HG03520 (cell line): Measurements from ENCODE around the gene SLC39A11.
"Not testable (repeated sequence)": the region's sequence is repeated elsewhere in the genome, so short reads cannot be mapped to it uniquely, and the experiment has no call there.

Experiments
- ATAC-seq: cut with Tn5 transposase; IDR thresholded peaks from one replicate; pipeline ENCODE4 v1.9.1; 2021; ENCODE audit warnings: mild to moderate bottlenecking, moderate library complexity; ENCODE audit not compliant: unreplicated experiment

SLC39A11 gene

DNA sequence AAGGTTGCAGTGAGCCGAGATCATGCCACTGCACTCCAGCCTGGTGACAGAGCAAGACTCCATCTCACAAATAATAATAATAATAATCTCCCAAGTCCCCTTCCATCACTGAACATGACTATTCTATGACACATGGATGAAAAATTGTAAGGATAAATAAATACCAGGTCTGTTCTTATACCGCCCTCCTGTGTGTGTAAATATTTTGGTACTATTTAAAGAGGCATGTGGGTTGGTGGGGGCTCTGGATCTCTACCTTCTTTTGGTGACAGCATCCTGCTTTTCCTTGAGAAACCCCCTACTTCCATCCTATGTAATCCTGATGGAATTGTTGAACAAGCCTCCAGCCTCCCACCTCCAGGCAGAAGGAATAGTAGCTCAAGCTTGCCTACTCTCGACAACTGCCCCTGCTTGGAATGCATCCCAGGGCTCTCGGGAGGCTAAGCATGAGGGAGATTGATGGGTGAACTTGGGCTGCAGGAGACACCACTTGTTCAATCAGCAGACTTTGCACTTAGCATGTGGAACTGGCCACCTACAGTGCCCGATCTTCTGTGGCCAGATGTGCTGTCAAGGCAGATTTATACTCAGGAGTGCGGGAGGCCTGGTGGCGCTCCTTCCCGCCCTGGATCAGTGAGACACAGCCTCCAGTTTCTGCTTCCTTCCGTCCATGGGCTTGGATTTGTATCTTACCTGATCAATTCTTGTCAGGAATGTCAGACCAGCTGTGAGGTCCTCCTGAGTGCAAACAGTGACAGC is 287.4 kb downstream of the SLC39A11 start:
- ATAC-seq = no peak

DNA sequence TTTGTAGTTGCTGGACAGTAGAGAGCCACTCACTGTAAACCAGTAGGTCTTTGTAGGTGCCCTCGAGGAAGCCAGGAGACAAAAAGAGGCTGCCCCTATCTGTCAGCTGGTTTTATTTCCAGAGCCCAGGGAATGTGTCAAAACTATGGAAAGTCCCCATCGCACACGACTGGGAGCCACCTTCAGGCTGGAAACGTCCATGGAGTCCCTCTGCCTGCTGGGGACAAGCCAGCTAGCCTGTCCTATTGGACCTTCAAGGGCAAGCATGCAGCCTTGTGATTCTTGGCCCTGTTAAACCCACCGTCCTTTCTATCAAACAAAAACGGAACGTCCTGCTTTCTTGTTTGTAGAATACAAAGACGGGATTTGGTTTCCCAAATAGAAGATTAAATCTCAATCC is 289.8 kb downstream of the SLC39A11 start:
- no peak for ATAC-seq

DNA sequence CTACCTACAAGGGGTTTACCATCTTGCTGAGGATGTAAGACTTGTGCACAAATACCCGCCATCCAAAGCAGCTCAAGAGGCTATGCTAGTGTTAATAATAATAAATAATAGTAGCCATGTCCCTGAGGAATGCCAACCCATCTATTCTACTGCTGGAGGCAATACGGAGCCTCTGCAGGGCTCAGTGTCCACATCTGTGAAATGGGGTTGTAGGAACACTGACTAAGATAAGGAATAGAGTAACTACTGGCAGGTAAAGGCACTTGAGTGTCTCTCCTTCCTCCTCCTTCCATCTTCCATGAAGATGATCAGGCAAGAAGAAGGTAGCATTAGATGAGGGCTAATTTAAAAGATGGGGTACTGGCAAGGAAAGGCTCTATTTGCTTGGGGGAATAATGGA is 295.3 kb downstream of the SLC39A11 start:
- no peak for ATAC-seq

DNA sequence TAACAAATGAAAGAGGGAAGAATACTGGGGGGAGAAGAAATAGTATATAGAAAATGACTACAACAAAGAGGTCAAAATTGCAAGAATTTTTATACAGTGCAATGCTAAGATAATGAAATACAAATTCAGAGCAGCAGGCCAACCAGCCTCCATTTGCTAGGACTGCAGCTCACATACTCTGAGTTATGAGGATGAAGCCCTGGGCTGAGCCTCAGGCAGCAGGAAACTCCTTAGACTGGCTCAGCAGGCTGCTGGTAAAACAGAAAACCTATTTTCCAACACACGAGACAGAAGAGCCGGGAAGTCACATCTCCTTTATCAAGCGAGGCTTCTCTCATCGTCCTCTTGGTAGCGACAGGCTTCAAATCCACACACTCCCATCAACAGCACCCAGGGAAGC is 296.5 kb downstream of the SLC39A11 start:
- no peak for ATAC-seq

DNA sequence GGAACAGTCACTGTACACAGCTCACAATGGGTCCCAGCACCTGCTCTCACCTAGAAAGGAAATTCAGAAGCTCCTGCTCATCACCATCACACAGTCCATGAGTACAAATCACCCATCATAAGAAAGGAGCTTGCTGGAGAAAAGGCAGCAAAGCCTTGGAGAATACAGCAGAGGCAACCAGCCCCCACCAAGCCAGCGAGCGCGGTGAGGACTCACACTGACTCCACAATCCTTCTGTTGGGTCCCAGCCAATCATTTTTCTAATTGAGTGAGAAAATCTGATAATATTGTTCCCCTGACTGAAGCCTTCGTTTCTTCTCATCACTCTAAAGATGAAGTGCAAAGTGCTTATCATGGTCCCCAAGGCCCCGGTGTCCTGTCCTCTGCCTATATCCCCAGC is 298.3 kb downstream of the SLC39A11 start:
- no peak for ATAC-seq

DNA sequence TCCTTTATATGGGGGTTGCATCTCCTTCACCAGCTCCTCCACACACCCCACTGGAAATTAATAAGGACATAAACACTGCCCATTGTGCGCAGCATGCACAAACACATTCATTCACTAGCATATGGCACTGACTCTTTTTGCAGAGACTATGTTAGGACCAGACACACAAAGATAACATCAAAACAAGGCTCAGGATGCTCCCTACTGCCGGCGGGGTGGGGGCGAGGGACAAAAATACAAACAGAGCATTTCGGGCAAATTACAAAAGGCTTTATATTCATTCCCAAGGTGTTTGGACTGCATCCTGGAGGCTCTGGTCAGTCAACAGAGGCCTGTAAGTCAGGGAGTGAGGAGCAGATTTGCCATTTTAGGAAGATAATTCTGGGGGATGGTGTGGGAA is 299.7 kb downstream of the SLC39A11 start:
- ATAC-seq = no peak

DNA sequence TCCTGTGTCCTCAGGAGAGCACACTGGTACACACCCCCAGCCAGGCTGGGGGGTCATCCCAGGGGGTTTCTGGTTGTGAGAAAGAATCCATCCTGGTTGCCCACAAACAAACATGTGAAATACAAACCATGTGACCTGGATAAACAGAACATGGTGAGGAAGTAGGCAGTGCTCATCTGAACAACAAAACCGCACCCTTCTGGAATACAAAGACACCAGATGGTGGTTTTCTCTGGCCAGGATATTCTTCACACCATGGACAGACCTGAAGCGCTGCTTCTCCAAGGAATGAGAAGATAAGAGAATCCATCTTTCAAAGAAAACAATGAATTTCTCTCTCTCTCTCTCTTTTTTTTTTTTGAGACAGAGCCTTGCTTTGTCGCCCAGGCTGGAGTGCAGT is 302.3 kb downstream of the SLC39A11 start:
- ATAC-seq = no peak

DNA sequence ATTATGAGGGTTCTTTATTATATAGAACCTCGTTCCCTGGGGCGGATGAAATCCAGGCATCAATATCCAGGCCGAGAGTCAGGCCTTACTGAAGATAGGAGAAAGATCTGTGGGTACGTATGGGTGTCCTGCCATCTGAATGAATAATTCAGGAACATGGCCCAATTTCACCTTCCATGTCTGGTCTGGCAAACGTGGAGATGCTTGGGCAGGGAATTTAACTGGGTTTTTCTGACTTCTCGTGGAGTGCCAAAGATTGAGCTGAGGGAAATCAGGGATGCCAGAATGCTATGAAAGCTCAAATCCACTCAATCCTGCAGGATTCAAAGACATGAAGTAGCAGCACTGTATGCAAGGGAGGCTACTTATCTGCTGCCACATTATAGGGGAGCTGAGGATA is 302.8 kb downstream of the SLC39A11 start:
- no peak for ATAC-seq

DNA sequence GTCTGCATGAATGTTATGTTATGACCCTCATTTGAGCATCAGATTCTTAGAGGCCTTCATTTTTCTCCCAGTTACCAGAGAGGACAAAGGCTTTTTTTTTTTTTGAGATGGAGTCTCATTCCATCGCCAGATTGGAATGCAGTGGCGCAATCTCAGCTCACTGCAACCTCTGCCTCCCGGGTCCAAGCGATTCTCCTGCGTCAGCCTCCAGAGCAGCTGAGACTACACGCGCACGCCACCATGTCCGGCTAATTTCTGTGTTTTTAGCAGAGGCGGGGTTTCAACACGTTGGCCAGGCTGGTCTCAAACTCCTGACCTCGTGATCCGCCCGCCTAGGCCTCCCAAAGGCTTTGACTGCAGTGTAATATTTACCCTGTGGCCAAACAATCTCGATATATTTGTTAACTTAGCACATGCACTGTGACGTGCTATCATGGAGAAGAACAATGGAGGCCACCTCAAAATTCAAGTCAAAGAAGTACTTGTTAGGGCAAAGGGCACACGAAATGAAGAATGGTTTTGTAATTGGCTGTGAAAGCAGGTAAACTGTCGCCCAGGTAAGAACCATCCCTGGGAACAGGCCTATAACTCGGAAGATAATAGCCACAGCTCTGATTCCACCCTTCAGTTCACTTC is 303.4 kb downstream of the SLC39A11 start:
- no peak for ATAC-seq

DNA sequence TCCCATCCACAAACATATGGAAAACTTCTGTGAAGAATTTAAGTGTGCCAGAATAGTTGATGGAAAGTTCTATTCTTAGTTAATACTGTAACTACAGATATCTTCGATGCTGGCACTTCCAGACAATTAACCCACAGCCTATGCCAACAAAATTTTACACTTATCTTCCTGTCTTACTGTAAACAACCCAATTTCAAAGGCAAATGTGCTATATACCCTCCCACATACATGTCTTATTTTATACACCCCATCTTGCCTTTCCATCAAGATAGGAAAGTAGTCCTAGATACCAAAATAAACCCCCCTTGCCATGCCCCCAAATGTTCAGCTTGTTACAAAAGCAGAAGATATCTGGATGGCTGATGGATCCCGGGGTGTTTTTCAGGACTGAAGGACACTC is 306.3 kb downstream of the SLC39A11 start:
- no peak for ATAC-seq

DNA sequence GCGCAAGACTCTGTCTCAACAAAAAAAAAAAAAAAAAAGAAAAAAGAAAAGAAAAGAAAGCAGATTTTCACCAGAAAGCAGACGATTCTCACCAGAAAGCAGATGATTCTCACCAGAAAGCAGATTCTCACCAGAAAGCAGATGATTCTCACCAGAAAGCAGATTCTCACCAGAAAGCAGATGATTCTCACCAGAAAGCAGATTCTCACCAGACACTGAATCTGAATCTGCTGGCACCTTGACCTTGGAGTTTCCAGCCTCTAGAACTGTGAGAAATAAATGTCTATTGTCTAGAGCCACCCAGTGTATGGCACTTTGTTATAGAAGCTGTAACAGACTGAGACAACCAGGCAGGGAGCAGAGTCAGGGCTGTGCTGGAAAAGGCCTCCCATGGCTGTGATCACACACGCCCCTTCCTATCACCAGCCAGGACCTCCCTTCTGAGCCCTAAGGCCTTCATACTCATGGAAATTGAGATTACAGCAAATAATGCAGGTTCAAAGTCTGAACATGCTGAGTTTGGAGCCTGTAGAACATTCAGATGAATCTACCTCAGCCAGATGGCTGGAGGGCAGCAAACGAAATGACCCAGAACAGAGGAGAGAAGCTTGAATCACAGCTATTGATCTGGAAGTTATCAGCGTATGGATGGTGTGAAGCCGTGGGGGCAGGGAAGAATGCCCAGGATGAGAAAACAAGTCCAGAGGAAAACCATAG is 309.3 kb downstream of the SLC39A11 start:
- no peak for ATAC-seq

DNA sequence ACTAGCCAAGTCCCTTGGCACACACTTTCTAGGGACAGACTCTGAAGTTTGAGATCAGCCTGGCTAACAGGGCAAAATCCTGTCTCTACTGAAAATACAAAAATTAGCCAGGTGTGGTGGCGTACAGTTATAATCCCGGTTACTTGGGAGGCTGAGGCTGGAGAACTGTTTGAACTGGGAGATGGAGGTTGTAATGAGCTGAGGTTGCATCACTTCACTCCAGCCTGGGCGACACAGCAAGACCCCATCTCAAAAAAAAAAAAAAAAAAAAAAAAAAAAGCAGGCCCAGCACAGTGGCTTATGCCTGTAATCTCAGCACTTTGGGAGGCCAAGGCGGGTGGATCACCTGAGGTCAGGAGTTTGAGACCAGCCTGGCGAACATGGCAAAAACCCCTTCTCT is 310.1 kb downstream of the SLC39A11 start:
- not testable (repeated sequence) for ATAC-seq

DNA sequence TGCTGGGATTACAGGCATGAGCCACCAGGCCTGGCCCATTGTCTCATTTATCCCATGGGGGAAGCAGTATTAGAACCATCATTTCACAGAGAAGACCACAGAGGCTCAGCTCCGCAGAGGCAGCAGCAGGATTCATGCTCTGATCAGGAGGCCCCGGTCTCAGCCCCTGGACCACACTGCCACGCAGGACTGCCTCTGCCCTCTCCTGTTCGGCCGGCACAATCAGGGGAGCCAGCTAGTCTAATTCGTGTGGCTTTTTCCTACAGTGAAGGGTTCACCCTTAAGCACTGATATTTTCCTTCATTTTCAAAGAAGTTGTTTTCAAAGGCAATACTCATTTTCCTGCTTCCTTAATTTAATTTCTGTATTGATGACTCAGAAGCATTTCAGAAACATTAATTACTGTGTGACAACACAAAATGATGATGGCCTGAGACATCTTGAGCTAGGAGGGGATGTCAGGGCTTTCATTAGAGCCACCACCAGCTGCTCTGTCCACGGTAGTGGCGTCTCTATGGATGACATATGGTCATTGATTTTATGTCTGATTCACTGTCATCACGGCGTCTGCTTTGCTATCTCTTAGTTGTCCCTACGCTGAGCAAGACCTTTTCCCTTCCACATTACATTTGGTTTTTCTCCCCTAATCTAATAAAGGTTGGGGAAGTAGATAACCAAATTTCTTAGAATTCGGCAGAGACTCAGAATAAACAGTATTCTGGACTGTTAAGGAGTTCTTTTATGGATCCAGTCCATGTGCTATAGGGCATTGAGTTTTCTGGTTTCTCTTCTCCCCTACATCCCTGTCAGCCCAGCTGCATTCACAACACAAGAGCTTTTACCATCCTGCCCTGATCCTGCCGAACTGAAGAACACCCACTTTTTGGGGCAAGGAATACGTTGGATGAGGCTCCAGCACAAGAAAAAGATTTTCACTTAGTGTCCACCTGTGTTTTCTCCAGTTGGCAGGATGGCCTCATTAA is 314.0 kb downstream of the SLC39A11 start:
- no peak for ATAC-seq

DNA sequence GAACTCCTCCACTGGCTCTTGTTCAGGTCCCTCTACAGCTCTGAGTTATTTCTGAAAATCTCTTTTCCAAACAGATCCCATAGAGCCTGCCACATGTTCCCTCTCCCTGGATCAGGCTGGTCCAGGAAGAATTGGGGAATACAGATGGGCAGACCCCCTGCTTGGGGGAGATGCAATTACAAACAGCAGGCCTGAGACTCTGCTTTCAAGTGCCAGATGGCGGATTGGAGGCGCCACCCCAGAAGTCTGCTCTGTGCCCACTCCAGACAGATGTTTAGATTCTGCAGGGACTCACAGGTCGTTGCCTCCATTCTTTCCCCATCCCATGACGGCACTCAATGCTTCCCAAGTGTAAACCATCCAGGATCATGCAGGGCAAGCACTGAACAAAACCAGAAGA is 316.6 kb downstream of the SLC39A11 start:
- no peak for ATAC-seq

DNA sequence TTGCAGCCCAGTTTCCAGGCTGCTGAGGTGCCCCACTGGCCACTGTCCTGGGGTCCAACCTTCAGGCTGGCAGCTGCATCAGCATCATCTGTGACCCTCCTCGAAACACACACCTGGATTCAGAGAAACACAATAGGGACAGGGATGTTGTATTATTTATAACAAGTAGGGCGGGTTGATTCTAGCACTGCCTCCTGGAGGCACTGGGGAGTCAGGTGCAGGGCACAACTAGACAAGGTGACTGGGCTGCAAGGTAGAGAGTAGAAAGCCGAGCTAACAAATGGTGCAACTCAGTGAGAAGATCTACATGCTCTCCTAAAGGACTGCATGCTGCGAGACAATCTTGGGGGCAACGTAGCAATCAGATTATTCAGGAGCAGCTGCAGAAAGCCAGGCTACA is 317.3 kb downstream of the SLC39A11 start:
- ATAC-seq = no peak

DNA sequence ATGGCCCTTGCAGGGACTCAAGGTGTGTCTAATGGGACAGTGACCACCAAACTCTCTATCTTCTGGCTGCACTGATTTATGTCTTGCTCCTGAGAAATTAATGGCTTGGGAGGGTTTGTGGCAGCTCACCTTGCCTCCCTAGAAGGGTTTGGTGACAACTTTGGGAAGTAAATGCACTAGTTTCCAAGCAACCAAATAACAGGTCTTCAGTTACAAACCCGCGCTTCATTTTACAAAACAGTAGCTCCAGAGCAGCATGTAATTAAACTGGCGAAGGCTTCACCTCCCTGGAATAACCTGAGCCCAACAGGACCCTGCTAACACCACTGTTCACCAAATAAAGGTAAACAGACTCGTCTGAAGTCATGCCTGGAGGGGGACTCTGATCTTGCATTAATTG is 318.3 kb downstream of the SLC39A11 start:
- ATAC-seq = no peak

DNA sequence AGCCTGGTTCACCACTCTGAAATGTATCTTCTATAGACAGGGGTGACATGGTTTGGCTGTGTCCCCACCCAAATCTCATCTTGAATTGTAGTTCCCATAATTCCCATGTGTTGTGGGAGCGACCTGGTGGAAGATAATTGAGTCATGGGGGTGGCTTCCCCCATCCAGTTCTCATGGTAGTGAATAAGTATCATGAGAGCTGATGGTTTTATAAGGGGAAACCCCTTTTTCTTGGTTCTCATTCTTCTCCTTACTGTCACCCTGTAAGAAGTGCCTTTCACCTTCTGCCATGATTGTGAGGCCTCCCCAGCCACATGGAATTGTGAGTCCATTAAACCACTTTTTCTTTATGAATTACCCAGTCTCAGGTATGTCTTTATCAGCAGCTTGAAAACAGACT is 319.3 kb downstream of the SLC39A11 start:
- ATAC-seq = not testable (repeated sequence)

DNA sequence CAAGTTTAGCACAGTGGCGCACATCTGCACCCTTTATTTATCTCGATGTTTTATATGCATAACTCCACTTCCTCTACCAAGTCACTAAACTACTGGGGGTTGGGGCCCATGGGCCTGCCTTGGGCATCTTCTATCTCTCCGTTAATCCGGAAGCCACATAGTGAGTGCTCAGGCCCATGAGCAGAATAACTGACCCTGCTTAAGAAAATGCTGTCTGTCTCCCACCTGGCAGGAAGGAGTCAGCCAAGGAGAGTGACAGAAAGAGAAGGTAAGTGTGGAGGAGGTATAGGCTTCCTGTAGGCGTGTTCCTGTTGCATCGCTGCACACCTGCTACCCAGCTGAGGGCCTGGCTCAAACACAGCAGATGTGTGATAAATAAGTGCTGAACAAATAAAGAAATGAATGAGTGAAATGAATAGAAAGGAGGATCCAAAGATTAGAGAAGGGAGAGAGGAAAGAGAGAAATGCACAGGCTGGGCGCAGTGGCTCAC is 320.1 kb downstream of the SLC39A11 start:
- ATAC-seq = no peak

DNA sequence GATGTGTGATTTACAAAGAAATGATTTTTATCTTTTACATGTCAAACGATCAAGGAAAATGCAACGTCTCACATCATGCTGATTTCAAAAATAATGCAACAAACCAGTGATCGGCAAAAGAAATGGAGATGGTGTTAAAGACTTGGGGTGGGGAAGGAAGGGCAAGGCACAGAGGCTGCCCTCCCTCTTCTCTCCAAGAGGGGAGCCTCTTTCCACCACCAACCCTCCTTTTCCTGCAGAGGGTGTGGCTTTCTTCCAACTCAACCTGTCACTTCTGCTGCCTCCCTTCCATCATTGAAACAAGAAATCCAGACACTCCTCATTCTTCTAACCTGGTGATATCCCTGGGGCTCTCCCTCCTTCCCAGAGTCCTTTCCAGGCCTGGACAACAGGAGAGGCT is 320.8 kb downstream of the SLC39A11 start:
- no peak for ATAC-seq

DNA sequence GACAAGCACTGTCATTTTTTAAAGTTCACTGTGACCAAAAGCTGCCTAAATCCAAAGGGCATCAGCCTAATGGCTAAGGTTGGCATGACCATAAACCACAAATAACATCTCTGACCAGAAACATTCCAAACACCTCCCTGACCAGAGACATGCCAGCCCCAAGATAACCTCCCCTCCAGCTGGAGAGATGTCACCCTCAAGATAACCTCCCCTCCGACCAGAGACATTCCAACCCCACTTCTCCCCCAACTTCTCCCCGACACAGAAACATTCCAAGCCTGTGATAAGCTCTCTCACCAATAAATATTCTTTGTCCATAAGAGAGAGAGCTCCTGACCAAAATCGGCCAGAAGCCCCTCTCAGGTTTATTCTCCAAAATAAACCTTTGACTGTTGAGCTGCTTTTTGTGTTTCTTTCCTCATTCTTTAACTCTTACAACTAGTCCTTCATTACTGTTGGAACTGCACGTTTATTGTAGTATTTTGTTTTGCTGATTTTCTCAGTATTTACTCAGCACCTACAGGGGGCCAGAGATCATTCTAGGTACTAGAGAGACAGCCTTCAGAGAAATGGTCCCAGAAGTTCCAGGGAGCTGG is 325.6 kb downstream of the SLC39A11 start:
- ATAC-seq = no peak
